Heart left ventricle (tissue), 16 donors: Measurements from ENCODE around the gene CEACAM5. TPM values are rescaled to one million over a fixed set of nuclear protein-coding genes. Genes with fewer than 3 reads are reported as not detected.

Source experiments
- ATAC-seq, 4 donors: fragments of 200-7000 bp; cut with Tn5 transposase; one replicate each; pipeline ENCODE4 v1.9.1; 2020 to 2022; ENCODE audit warnings: moderate library complexity in 4 of 4, mild to moderate bottlenecking in 3 of 4, moderate number of reproducible peaks in 1 of 4
- DNase-seq, 5 donors: peaks; one replicate each; pipeline ENCODE4 v3.0.0-alpha.2; 2020
- H3K27ac ChIP-seq, 12 donors: fragments of 200-600 bp; sonication (generic) in 4 of 12; one replicate each; pipeline versions ENCODE4 v1.5.0 to v1.8.0; 2016 to 2022; ENCODE audit warnings: mild to moderate bottlenecking in 2 of 12
- H3K27me3 ChIP-seq, 9 donors: fragments of 200-600 bp; sonication (generic) in 2 of 9; one replicate each; pipeline versions ENCODE4 v1.5.1 to v1.8.0; 2016 to 2022; ENCODE audit warnings: mild to moderate bottlenecking in 3 of 9
- H3K36me3 ChIP-seq, 9 donors: fragments of 200-600 bp; sonication (generic) in 2 of 9; one replicate each; pipeline versions ENCODE4 v1.5.0 to v1.8.0; 2018 to 2022; ENCODE audit warnings: mild to moderate bottlenecking in 2 of 9
- H3K4me1 ChIP-seq, 12 donors: fragments of 200-600 bp; sonication (generic) in 4 of 12; one replicate each; pipeline versions ENCODE4 v1.5.0 to v1.8.0; 2016 to 2022; ENCODE audit warnings: mild to moderate bottlenecking in 3 of 12
- H3K4me3 ChIP-seq, 12 donors: fragments of 200-600 bp; sonication (generic) in 4 of 12; one replicate each; pipeline versions ENCODE4 v1.5.0 to v1.8.0; 2017 to 2022; ENCODE audit warnings: mild to moderate bottlenecking in 9 of 12, moderate library complexity in 4 of 12
- H3K9me3 ChIP-seq, 12 donors: fragments of 200-600 bp; sonication (generic) in 4 of 12; one replicate each; pipeline versions ENCODE4 v1.5.0 to v1.8.0; 2016 to 2022; ENCODE audit warnings: mild to moderate bottlenecking in 1 of 12
- POLR2A ChIP-seq, 2 donors: fragments of 450-650 bp; IDR thresholded peaks; one replicate each; pipeline ENCODE4 v1.6.1; 2017; ENCODE audit warnings: antibody characterized with exemption in 2 of 2, mild to moderate bottlenecking in 2 of 2, moderate library complexity in 2 of 2
- WGBS, 4 donors: extraction: QIAGEN DNeasy Blood & Tissue Kit in 2 of 4; methylation state at CpG; one replicate each; pipeline versions ENCODE4 v1.1.5 to v1.1.7; 2013 to 2018; 5-methylcytosine and 5-hydroxymethylcytosine counted together
- intact Hi-C, 10 donors: fragments of 100-400 bp; cut with DNase I; formaldehyde crosslinking; loops; one replicate each; pipeline versions ENCODE4 v1.11.1 to v1.14.2; 2022
- polyA plus RNA-seq, 2 donors: library from polyadenylated mRNA; stranded (reverse); fragments of 200-250 nt; gene quantifications; one replicate each; pipeline ENCODE4 v1.2.3, GENCODE V29; 2013
- total RNA-seq, 9 donors: library from RNA; depleted of rRNA in 2 of 9; stranded (reverse); fragments of >200 nt in 2 of 9; fragmentation: NEBNext Ultra II Directional in 3 of 9; extraction: Animal tissue kit (Norgen Biotek cat#: 25700) in 3 of 9; gene quantifications; one replicate each; pipeline versions ENCODE4 v1.1.0 to v1.2.4, GENCODE V29; 2016 to 2023
- TF ChIP-seq, protein P1 (sequence below), 12 donors: fragments of 200-600 bp; sonication (generic) in 4 of 12; IDR thresholded peaks; one replicate each; pipeline versions ENCODE4 v1.5.0 to v1.8.0; 2018 to 2022; ENCODE audit warnings: antibody characterized with exemption in 12 of 12, mild to moderate bottlenecking in 5 of 12
- donor health status: ischemic (EF 13 %, LVEDD 7.1; RV severe dilation, severe dysfunction).
- donor health status: healthy with polysubstance abuse.
- donor health status: DM: no; HTN: yes; CAD: no.
- donor health status: DM: no; HTN: no; CAD: no.
- donor health status: ischemic (EF 25% LVEDD 6.9; RV normal size, moderate dysfunction).
- donor health status: ischemic (EF 25% LVEDD 5.7; RV mildly dilated, moderate dysfunction).
- donor health status: healthy.
- donor health status: DM: yes; HTN: yes; CAD: no.
- donor health status: ischemic (EF 35%, LVEDD 5.7; RV mildly dilated, moderate dysfunction).
- donor health status: nonischemic (EF 11% LVEDD 7.7; RV severe dilation, severe dysfunction).
- donor health status: DM: yes; HTN: yes; CAD: no.
- donor health status: PGD.
- donor health status: ischemic (EF 29% LVEDD 5.4; RV normal size, mild dysfunction).
- donor health status: nonischemic (EF 23%, LVEDD 6.1; RV moderate dilation, normal function).

Gene CEACAM5
- total and polyA plus RNA-seq, 11 donors: 0.22 to 0.75 TPM; not detected in 9

DNA sequence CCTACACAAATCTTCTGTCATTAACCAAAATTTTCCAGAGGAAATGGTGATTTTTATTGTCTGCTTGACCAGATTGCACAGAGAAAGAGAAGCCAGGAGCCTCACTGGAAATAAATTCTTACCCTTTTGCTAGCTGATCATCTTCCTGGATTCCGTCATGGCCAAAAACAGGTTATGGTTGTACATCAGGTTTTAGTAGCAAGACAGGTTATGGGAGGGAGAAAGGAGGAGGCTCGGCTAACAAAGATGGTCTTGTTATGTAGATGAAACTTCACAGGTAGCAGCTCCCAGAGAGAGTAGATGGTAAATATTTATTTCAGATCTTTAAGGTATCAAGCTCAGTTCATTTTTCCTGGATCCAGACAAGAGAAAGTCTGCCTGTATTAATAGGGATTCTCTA, 68.3 kb downstream of the CEACAM5 start:
- Histone ChIP-seq H3K36me3 (no peaks in the 10 kb centered on the region), H3K9me3 (no peaks in the 10 kb centered on the region), H3K4me3 (no peak overlapping the region), H3K27ac (no peak overlapping the region), H3K27me3 (peaks cover 0 to 36% (median 6%) of the 10 kb centered on the region in 9 donors), H3K4me1 (no peaks in the 10 kb centered on the region)
- intact Hi-C loops: no loop called here
- TF ChIP-seq POLR2A (IDR thresholded peaks at IDR 0.05): no peak
- TF ChIP-seq, protein P1, sequence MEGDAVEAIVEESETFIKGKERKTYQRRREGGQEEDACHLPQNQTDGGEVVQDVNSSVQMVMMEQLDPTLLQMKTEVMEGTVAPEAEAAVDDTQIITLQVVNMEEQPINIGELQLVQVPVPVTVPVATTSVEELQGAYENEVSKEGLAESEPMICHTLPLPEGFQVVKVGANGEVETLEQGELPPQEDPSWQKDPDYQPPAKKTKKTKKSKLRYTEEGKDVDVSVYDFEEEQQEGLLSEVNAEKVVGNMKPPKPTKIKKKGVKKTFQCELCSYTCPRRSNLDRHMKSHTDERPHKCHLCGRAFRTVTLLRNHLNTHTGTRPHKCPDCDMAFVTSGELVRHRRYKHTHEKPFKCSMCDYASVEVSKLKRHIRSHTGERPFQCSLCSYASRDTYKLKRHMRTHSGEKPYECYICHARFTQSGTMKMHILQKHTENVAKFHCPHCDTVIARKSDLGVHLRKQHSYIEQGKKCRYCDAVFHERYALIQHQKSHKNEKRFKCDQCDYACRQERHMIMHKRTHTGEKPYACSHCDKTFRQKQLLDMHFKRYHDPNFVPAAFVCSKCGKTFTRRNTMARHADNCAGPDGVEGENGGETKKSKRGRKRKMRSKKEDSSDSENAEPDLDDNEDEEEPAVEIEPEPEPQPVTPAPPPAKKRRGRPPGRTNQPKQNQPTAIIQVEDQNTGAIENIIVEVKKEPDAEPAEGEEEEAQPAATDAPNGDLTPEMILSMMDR (IDR thresholded peaks at IDR 0.05): no peak
- WGBS, 4 donors: 68 to 76% (median 70%) methylated on average over 2 of the region's 2 CpGs
- ATAC-seq: no peak
- no peak for DNase-seq

Other genes with a start within 250 kb of the CEACAM5 start
- 1 to 10 TPM in 2 of 9 donors, under 1 TPM in 6, not detected in 1; 0.27 to 5.7 (median 0.66) TPM for gene CEACAM21, start 132.5 kb upstream of the CEACAM5 start, total RNA-seq
- under 1 TPM in 1 of 2 donors, not detected in 1; 0.50 TPM for gene CEACAM21, start 132.5 kb upstream of the CEACAM5 start, polyA plus RNA-seq
- gene CEACAM4, start 81.6 kb upstream of the CEACAM5 start, total RNA-seq: 1 to 10 TPM in 1 of 9 donors, under 1 TPM in 6, not detected in 2; 0.29 to 1.5 (median 0.35) TPM
- under 1 TPM; 0.46 to 0.49 TPM for gene CEACAM4, start 81.6 kb upstream of the CEACAM5 start, polyA plus RNA-seq
- under 1 TPM in 1 of 9 donors, not detected in 8; 0.26 TPM for gene CEACAM7, start 20.4 kb upstream of the CEACAM5 start, total RNA-seq
- under 1 TPM in 1 of 2 donors, not detected in 1; 0.12 TPM for gene CEACAM7, start 20.4 kb upstream of the CEACAM5 start, polyA plus RNA-seq
- under 1 TPM in 2 of 9 donors, not detected in 7; 0.12 to 0.53 TPM for gene CEACAM6, start 46.9 kb downstream of the CEACAM5 start, total RNA-seq
- gene CEACAM6, start 46.9 kb downstream of the CEACAM5 start, polyA plus RNA-seq: under 1 TPM in 1 of 2 donors, not detected in 1; 0.08 TPM
- 1 to 10 TPM in 2 of 9 donors, not detected in 7; 1.6 to 2.0 TPM for gene CEACAM3, start 88.0 kb downstream of the CEACAM5 start, total RNA-seq
- under 1 TPM in 1 of 2 donors, not detected in 1; 0.07 TPM for gene CEACAM3, start 88.0 kb downstream of the CEACAM5 start, polyA plus RNA-seq
- not detected for gene LYPD4, start 136.1 kb downstream of the CEACAM5 start, total RNA-seq
- not detected for gene LYPD4, start 136.1 kb downstream of the CEACAM5 start, polyA plus RNA-seq
- gene DMRTC2, start 136.4 kb downstream of the CEACAM5 start, total RNA-seq: not detected
- not detected for gene DMRTC2, start 136.4 kb downstream of the CEACAM5 start, polyA plus RNA-seq
- 1,000 to 10,000 TPM in 1 of 9 donors, 100 to 1,000 TPM in 8; 161 to 1,072 (median 585) TPM for gene RPS19, start 151.6 kb downstream of the CEACAM5 start, total RNA-seq
- 1,000 to 10,000 TPM in 1 of 2 donors, 100 to 1,000 TPM in 1; 840 to 1,676 TPM for gene RPS19, start 151.6 kb downstream of the CEACAM5 start, polyA plus RNA-seq
- under 1 TPM in 3 of 9 donors, not detected in 6; 0.37 to 0.88 (median 0.45) TPM for gene CD79A, start 168.7 kb downstream of the CEACAM5 start, total RNA-seq
- under 1 TPM in 1 of 2 donors, not detected in 1; 0.51 TPM for gene CD79A, start 168.7 kb downstream of the CEACAM5 start, polyA plus RNA-seq
- 10 to 100 TPM; 22.8 to 89.2 (median 27.2) TPM for gene ARHGEF1, start 174.6 kb downstream of the CEACAM5 start, total RNA-seq
- gene ARHGEF1, start 174.6 kb downstream of the CEACAM5 start, polyA plus RNA-seq: 10 to 100 TPM; 32.1 to 44.1 TPM
- gene ERFL, start 219.8 kb downstream of the CEACAM5 start, total RNA-seq: under 1 TPM in 1 of 9 donors, not detected in 8; 0.13 TPM
- not detected for gene ERFL, start 219.8 kb downstream of the CEACAM5 start, polyA plus RNA-seq